SU-DHL-6 (cell line): ENCODE measurements around the gene HOXA9.

Experiments used
- CTCF ChIP-seq: fragments of 200-600 bp; sonication (generic); IDR thresholded peaks from one replicate; pipeline ENCODE4 v1.5.1; 2017; ENCODE audit warnings: antibody characterized with exemption, mild to moderate bottlenecking, low read length, moderate library complexity; ENCODE audit not compliant: insufficient read depth, poor library complexity, severe bottlenecking
- EZH2phosphoT487 ChIP-seq: fragments of 200-600 bp; sonication (generic), shearing (Covaris generic); conservative IDR thresholded peaks from 2 replicates; pipeline ENCODE4 v1.6.1; 2018; ENCODE audit warnings: mild to moderate bottlenecking, antibody characterized with exemption, low read length, moderate library complexity, mixed read lengths

GRCh38 chr7:27145914-27146412 is 19.4 kb downstream of the HOXA9 start:
- TF ChIP-seq CTCF (no peak), EZH2phosphoT487 (no peak)
